Measurements from ENCODE around the gene FAM3C.
"Not testable (repeated sequence)": the region's sequence is repeated elsewhere in the genome, so short reads cannot be mapped to it uniquely, and the experiment has no call there.

FAM3C gene, protein sequence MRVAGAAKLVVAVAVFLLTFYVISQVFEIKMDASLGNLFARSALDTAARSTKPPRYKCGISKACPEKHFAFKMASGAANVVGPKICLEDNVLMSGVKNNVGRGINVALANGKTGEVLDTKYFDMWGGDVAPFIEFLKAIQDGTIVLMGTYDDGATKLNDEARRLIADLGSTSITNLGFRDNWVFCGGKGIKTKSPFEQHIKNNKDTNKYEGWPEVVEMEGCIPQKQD

DNA sequence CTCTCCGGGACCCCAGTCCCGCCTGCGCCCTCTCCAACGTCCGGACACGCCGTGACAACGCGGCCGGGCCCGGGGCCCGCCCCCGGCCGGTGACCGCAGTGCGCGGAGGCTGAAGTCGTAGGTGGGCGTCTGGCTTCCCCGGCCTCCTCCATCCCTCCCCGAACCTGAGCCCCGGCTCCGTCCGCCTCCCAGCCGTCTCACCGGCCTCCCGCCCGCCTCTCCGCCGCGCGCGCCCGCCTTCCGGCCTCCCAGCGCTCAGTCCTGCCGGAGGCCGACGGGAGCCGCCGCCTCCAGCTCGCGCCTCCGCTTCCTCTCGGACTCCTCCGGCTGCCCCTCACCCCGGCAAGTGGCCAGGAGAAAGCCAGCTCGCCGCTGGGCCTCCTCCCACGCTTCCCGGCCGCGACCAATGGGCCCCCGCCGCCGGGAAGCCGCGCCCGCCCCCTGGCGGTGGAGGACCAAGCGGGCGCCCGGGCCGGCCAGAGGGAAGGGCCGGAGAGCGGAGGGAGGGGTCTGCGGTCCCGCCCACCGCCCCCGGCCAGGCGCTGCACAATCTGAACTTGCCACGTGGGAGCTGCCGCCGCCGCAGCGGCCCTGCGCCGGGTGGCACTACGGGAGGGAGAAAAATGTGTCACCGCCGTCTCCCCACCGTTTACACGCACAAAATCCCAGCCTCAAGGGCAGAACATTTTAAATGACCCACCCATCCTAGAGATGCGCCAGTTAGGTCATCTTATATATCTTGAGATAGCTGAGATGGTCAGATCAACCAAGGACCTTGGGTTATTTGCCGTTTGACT is at the start of gene FAM3C:
Gene FAM3C (minus strand): TSS at position 348 of the 797 bp plus-strand sequence. CDS start 13,339 bp downstream, outside the sequence.
- no peak for TF ChIP-seq ZNF274 (IDR thresholded peaks at IDR 0.05; ENCODE audit: low read depth, low read length)
- no peak for TF ChIP-seq YY1 (IDR thresholded peaks at IDR 0.05; ENCODE audit: insufficient read depth, insufficient read length)
- no peak for TF ChIP-seq SUZ12 (IDR thresholded peaks at IDR 0.05; ENCODE audit: extremely low read depth, insufficient read depth, insufficient read length)
- no peaks in the 10 kb centered on the region for H3K27me3 ChIP-seq (ENCODE audit: insufficient read depth, insufficient read length)
- H3K4me3 ChIP-seq (ENCODE audit: insufficient read length, low read depth): peak within 1 kb of the TSS; percentile 71
- DNase-seq (ENCODE audit: low read depth, low spot score): peak; percentile 84
- H3K36me3 ChIP-seq (ENCODE audit: insufficient read depth, insufficient read length, low read length): peaks cover 20% of the 10 kb centered on the region
- peaks cover 10% of the 10 kb centered on the region for H3K9me3 ChIP-seq (ENCODE audit: insufficient read depth, low read length)
- H3K4me1 ChIP-seq (ENCODE audit: insufficient read depth, insufficient read length): no peaks in the 10 kb centered on the region
- H3K9ac ChIP-seq (ENCODE audit: insufficient read length, low read depth): peak within 1 kb of the TSS; percentile 81

DNA sequence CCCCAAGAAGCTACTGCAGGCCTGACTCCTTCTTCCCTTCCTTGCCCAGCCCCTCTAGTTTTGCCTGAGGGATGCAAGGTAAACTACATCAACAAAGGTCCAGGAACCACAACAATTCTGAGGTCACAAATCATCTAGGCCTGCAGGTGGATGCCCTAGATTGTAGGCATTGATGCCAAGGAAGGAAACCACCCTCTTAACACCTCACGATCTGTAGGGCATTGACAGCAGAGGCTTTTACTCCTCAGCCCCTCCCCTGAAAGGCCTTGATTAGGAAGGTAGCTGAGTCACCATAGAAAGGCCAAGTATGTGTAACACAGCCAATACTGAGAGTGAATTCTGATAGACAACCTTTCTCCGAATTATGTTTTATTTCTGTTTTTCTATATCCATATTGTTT is 46.7 kb upstream of the FAM3C start:
- no peak for DNase-seq (ENCODE audit: low read depth, low spot score)
- no peak overlapping the region for H3K4me3 ChIP-seq (ENCODE audit: insufficient read length, low read depth)
- TF ChIP-seq YY1 (IDR thresholded peaks at IDR 0.05; ENCODE audit: insufficient read depth, insufficient read length): no peak
- no peak for TF ChIP-seq SUZ12 (IDR thresholded peaks at IDR 0.05; ENCODE audit: extremely low read depth, insufficient read depth, insufficient read length)
- TF ChIP-seq ZNF274 (IDR thresholded peaks at IDR 0.05; ENCODE audit: low read depth, low read length): no peak
- no peaks in the 10 kb centered on the region for H3K36me3 ChIP-seq (ENCODE audit: insufficient read depth, insufficient read length, low read length)
- no peaks in the 10 kb centered on the region for H3K27me3 ChIP-seq (ENCODE audit: insufficient read depth, insufficient read length)
- H3K4me1 ChIP-seq (ENCODE audit: insufficient read depth, insufficient read length): no peaks in the 10 kb centered on the region
- no peak overlapping the region for H3K9ac ChIP-seq (ENCODE audit: insufficient read length, low read depth)
- H3K9me3 ChIP-seq (ENCODE audit: insufficient read depth, low read length): no peaks in the 10 kb centered on the region

DNA sequence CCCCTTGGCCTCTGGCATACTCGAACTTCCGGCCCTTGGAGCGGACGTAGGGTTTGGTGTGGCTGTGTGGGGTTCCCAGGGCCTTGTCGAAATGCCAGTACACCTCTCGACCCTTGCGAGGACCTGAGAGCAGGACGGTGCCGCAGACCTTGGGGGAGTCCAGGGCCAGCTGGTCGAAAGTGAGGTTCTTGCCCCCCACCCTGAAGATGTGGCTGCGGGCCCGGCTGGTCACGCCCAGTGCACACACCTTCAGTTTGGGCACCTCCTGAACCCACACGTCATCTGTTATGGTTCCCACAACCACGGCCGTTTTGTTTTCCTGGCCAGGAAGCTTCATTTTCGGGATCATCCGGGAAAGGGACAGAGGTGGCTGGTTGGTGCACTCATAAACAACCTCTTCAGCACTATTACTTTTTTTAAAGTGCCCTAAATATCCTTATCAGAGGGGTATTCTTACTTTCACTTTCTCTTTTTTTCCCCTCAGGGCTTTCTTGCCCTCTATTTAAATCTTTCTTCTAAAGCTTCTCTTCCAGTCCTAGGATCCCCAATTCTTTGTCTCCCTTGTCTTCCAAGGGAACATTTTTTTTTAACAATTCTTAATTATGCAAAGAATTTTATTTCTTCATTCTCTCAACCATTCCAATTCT is 44.9 kb upstream of the FAM3C start:
- H3K36me3 ChIP-seq (ENCODE audit: insufficient read depth, insufficient read length, low read length): no peaks in the 10 kb centered on the region
- H3K4me3 ChIP-seq (ENCODE audit: insufficient read length, low read depth): no peak overlapping the region
- no peak for DNase-seq (ENCODE audit: low read depth, low spot score)
- no peak for TF ChIP-seq YY1 (IDR thresholded peaks at IDR 0.05; ENCODE audit: insufficient read depth, insufficient read length)
- no peak for TF ChIP-seq ZNF274 (IDR thresholded peaks at IDR 0.05; ENCODE audit: low read depth, low read length)
- no peak for TF ChIP-seq SUZ12 (IDR thresholded peaks at IDR 0.05; ENCODE audit: extremely low read depth, insufficient read depth, insufficient read length)
- no peak overlapping the region for H3K9ac ChIP-seq (ENCODE audit: insufficient read length, low read depth)
- H3K4me1 ChIP-seq (ENCODE audit: insufficient read depth, insufficient read length): peaks cover 1% of the 10 kb centered on the region
- H3K27me3 ChIP-seq (ENCODE audit: insufficient read depth, insufficient read length): no peaks in the 10 kb centered on the region
- H3K9me3 ChIP-seq (ENCODE audit: insufficient read depth, low read length): no peaks in the 10 kb centered on the region

DNA sequence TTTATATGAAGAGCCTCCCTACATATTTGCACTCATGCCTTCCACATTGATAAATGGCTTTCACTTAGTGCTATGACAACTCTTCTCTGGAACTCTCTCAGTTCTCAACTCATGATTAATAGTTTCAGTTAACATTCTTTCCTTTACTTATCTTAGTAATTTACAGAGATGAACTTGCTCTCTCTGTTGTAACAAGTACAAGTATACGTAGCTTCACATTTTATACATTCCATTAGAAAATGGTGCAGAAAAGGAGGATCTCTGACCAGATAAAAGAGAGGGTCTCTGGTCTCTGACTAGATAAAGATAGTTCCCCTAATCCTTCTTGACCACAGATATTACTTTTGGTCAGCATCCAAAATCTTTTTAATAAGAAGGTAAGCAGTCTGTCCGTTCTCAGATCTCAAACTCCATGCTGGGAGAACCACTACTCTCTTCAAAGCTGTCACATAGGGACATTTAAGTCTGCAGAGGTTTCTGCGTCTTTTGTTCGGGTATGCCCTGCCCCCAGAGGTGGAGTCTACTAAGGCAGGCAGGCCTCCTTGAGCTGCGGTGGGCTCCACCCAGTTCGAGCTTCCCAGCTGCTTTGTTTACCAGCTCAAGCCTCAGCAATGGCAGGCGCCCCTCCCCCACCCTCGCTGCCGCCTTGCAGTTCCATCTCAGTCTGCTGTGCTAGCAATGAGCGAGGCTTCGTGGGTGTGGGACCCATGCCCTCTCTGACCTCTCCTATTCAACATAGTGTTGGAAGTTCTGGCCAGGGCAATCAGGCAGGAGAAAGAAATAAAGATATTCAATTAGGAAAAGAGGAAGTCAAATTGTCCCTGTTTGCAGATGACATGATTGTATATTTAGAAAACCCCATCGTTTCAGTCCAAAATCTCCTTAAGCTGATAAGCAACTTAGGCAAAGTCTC is 42.2 kb upstream of the FAM3C start:
- not testable (repeated sequence) for H3K9me3 ChIP-seq (ENCODE audit: insufficient read depth, low read length); H3K9ac ChIP-seq (ENCODE audit: insufficient read length, low read depth); H3K4me1 ChIP-seq (ENCODE audit: insufficient read depth, insufficient read length); H3K4me3 ChIP-seq (ENCODE audit: insufficient read length, low read depth); H3K27me3 ChIP-seq (ENCODE audit: insufficient read depth, insufficient read length); H3K36me3 ChIP-seq (ENCODE audit: insufficient read depth, insufficient read length, low read length)
- DNase-seq (ENCODE audit: low read depth, low spot score): peak; percentile 68

DNA sequence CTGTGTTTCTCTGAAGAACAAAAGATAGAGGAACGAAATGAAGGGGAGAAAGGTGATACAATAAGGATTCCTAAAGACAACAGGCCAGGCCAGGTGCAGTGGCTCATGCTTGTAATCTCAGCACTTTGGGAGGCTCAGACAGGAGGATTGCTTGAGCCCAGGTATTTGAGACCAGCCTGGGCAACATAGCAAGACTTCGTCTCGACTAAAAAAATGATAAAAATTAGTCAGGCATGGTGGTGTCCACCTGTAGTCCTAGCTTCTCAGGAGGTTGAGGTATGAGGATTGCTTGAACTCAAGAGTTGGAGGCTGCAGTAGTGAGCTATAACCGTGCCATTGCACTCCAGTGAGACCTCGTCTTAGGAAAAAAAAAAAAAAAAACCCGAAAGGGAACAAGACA is 41.4 kb upstream of the FAM3C start:
- no peak overlapping the region for H3K4me3 ChIP-seq (ENCODE audit: insufficient read length, low read depth)
- no peaks in the 10 kb centered on the region for H3K9me3 ChIP-seq (ENCODE audit: insufficient read depth, low read length)
- TF ChIP-seq SUZ12 (IDR thresholded peaks at IDR 0.05; ENCODE audit: extremely low read depth, insufficient read depth, insufficient read length): no peak
- TF ChIP-seq ZNF274 (IDR thresholded peaks at IDR 0.05; ENCODE audit: low read depth, low read length): no peak
- TF ChIP-seq YY1 (IDR thresholded peaks at IDR 0.05; ENCODE audit: insufficient read depth, insufficient read length): no peak
- DNase-seq (ENCODE audit: low read depth, low spot score): no peak
- no peaks in the 10 kb centered on the region for H3K27me3 ChIP-seq (ENCODE audit: insufficient read depth, insufficient read length)
- no peak overlapping the region for H3K9ac ChIP-seq (ENCODE audit: insufficient read length, low read depth)
- H3K4me1 ChIP-seq (ENCODE audit: insufficient read depth, insufficient read length): peaks cover 1% of the 10 kb centered on the region
- H3K36me3 ChIP-seq (ENCODE audit: insufficient read depth, insufficient read length, low read length): no peaks in the 10 kb centered on the region

DNA sequence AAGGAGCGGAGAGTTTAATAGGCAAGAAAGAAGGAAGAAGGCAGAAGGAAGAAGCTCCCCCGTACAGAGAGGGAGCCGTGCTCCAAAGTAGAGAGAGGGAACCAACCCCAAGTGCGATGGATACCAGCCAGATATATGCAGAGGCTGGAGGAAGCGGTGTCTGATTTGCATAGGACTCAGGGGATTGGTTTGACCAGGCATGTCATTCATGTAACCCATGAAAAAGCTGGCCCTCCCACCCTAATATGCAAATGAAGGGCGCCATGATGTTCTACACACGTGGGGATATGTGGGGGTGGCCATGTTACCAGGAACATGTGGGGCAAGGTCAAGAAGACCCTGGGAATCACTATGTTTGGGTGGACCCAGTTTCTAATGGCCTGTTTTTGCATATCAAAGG is 40.6 kb upstream of the FAM3C start:
- TF ChIP-seq SUZ12 (IDR thresholded peaks at IDR 0.05; ENCODE audit: extremely low read depth, insufficient read depth, insufficient read length) (no peak), ZNF274 (IDR thresholded peaks at IDR 0.05; ENCODE audit: low read depth, low read length) (no peak), YY1 (IDR thresholded peaks at IDR 0.05; ENCODE audit: insufficient read depth, insufficient read length) (no peak)
- Histone ChIP-seq H3K9me3 (ENCODE audit: insufficient read depth, low read length) (no peaks in the 10 kb centered on the region), H3K4me1 (ENCODE audit: insufficient read depth, insufficient read length) (peaks cover 1% of the 10 kb centered on the region), H3K4me3 (ENCODE audit: insufficient read length, low read depth) (no peak overlapping the region), H3K27me3 (ENCODE audit: insufficient read depth, insufficient read length) (no peaks in the 10 kb centered on the region), H3K9ac (ENCODE audit: insufficient read length, low read depth) (no peak overlapping the region), H3K36me3 (ENCODE audit: insufficient read depth, insufficient read length, low read length) (no peaks in the 10 kb centered on the region)
- DNase-seq (ENCODE audit: low read depth, low spot score): no peak
